NB4 (cell line): ENCODE measurements around the gene SLC34A1.
A peak's percentile ranks its signal among the peaks of the same experiment; 100 is the strongest.

ENCODE experiments used
- DNase-seq: peaks from one replicate; pipeline ENCODE4 v3.0.0; 2010; ENCODE audit warnings: low read depth
- H3K4me3 ChIP-seq: one replicate; pipeline ENCODE4 v1.5.1; 2011; ENCODE audit warnings: mild to moderate bottlenecking, low read depth, low read length, moderate library complexity
- MAX ChIP-seq: IDR thresholded peaks from 2 replicates; pipeline ENCODE4 v1.6.1; 2011; ENCODE audit warnings: low read depth, low read length
- MYC ChIP-seq: IDR thresholded peaks from 2 replicates; pipeline ENCODE4 v1.6.1; 2011; ENCODE audit warnings: low read depth, low read length
- POLR2A ChIP-seq: IDR thresholded peaks from 2 replicates; pipeline ENCODE4 v1.6.1; 2011; ENCODE audit warnings: mild to moderate bottlenecking; ENCODE audit not compliant: insufficient read length; ENCODE audit errors: extremely low read depth
- TF ChIP-seq, protein P1 (sequence below): IDR thresholded peaks from one replicate; pipeline ENCODE4 v1.5.1; 2012; ENCODE audit warnings: low read depth, low read length

The SLC34A1 gene

DNA sequence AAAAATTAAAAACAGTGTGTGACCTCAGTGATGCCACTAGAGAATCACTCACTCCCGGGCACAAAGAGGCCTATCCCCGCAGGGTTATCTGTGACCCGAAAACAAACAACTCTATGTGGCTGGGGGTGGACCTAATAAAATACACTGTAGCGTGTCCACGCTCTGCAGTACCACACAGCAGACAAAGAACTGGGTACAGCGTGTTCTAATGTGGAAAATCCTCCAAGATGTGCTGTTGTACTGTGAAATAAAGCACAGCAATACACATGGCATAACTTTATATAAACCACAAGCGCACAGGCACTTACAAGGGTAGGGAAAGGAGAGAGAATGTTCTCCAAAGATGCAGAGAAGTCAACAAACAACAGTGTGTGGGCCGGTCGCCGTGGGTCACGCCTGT is 8.1 kb upstream of the SLC34A1 start:
- TF ChIP-seq POLR2A: no peak
- TF ChIP-seq MYC: no peak
- TF ChIP-seq MAX: no peak
- TF ChIP-seq, protein P1, sequence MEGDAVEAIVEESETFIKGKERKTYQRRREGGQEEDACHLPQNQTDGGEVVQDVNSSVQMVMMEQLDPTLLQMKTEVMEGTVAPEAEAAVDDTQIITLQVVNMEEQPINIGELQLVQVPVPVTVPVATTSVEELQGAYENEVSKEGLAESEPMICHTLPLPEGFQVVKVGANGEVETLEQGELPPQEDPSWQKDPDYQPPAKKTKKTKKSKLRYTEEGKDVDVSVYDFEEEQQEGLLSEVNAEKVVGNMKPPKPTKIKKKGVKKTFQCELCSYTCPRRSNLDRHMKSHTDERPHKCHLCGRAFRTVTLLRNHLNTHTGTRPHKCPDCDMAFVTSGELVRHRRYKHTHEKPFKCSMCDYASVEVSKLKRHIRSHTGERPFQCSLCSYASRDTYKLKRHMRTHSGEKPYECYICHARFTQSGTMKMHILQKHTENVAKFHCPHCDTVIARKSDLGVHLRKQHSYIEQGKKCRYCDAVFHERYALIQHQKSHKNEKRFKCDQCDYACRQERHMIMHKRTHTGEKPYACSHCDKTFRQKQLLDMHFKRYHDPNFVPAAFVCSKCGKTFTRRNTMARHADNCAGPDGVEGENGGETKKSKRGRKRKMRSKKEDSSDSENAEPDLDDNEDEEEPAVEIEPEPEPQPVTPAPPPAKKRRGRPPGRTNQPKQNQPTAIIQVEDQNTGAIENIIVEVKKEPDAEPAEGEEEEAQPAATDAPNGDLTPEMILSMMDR: no peak
- no peak for DNase-seq
- H3K4me3 ChIP-seq: no peak overlapping the region

- no peak for TF ChIP-seq MYC
- no peak for TF ChIP-seq MAX
- TF ChIP-seq, protein P1: no peak
- TF ChIP-seq POLR2A: no peak
- DNase-seq: no peak
- no peak overlapping the region for H3K4me3 ChIP-seq
Measured at GRCh38 chr5:177377851-177378776, 6.1 kb upstream of the SLC34A1 start.

DNA sequence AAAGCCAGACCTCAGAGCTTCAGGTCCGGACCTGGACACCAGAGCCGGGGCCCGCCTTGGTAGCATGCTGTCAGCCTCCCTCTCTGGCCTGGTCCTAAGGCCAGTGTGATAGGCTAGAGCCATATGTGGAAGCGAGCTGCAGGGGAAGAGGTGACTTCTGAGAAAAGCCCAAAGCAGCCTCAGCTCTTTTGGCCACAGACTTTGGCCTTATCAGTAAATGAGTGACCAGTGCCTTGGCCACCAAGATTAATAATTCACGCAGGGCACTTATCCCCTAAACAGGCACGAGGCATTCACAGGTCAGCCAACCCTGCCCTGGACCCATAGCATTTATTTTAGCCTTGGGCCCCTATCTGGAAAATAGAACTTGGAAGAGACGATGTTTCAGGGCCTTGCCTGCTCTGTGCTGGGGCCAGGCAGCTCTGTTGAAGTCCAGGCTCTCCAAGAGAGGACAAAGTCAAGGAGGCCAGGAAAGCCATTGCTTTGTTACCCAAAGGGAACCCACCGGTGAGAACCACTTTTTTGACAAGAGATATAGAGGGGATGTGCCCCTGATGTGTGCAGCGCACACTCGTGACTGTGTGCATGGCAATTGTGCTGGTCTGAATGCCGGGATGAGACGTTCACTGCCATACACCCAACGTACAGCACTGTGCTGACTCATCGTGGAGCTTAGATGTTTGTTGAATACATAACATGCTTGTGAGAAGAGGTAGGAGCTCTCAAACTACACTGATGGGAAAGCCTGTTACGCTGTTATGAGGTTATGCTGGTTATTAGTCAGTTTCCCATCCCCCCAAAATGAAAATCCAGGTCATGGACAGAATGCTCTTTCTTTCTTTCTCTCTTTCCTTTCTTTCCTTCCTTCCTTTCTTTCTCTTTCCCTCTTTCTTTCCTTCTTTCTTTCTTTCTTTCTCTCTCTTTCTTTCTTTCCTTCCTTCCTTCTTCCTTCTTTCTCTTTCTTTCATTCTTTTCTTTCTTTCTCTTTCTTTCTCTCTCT is 5.0 kb upstream of the SLC34A1 start:
- TF ChIP-seq, protein P1: no peak
- DNase-seq: peak; percentile 60
- H3K4me3 ChIP-seq: no peak overlapping the region

DNA sequence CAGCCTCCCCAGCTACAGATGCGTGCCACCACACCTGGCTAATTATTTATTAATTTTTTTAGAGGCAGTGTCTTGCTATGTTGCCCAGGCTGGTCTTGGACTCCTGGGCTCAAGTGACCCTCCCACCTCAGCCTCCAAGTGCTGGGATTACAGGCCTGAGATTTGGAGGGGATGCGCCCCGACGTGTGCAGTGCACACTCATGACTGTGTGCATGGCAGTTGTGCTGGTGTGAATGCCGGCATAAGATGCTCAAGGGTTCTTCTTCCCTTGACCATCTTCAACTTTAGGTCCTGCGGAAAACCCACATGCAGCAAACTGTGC is 3.5 kb upstream of the SLC34A1 start:
- no peak overlapping the region for H3K4me3 ChIP-seq
- no peak for TF ChIP-seq MAX
- TF ChIP-seq POLR2A: no peak
- TF ChIP-seq, protein P1: no peak
- no peak for TF ChIP-seq MYC
- no peak for DNase-seq

DNA sequence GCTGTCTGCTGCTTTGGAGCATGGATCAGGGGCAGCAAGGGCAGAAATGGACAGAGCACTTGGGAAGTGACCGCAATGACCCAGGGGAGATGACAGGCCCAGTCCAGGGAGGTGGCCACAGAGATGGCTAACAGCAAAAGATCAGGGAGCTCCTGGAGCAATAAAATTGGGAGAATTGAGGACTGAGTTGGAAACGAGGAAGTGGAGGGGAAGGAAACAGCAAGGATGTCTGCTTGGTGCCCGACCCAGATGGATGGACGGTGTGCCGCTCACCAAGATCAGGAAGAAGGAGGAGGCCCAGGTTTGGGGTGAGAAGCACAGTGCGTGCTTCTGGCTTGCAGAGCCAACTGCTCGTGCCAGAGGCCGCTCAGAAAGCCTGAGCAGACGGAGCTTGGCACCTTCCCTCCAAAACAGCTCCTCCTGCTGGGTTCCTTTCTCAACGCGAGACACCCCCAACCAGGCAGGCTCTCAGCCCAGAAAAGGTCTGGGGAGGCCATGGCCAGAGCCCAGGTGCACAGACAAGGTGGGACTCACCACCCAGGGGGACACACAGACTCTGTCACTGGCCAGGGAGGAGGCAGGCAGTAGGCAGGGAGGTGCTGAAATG is 1.7 kb upstream of the SLC34A1 start:
- DNase-seq: peak; percentile 53
- TF ChIP-seq, protein P1: peak; percentile 32
- TF ChIP-seq MAX: no peak
- H3K4me3 ChIP-seq: no peak overlapping the region
